HG02840 (cell line): ENCODE results near the gene SUGCT.
"Not testable (repeated sequence)": the region's sequence is repeated elsewhere in the genome, so short reads cannot be mapped to it uniquely, and the experiment has no call there.

Source experiments
- ATAC-seq: cut with Tn5 transposase; IDR thresholded peaks from one replicate; pipeline ENCODE4 v1.9.1; 2021; ENCODE audit warnings: mild to moderate bottlenecking, moderate library complexity, moderate number of reproducible peaks; ENCODE audit not compliant: unreplicated experiment, low FRiP score

The SUGCT gene

GRCh38 chr7:40137563-40137962 lies 2.8 kb downstream of the SUGCT start:
- ATAC-seq: no peak

- ATAC-seq: no peak
Measured at GRCh38 chr7:40138973-40139372, 4.2 kb downstream of the SUGCT start.

- ATAC-seq: not testable (repeated sequence)
Measured at GRCh38 chr7:40139891-40140290, 5.1 kb downstream of the SUGCT start.

- ATAC-seq: not testable (repeated sequence)
Measured at GRCh38 chr7:40141916-40142315, 7.1 kb downstream of the SUGCT start.

GRCh38 chr7:40145596-40146130 lies 10.9 kb downstream of the SUGCT start:
- not testable (repeated sequence) for ATAC-seq

- no peak for ATAC-seq
Measured at GRCh38 chr7:40147371-40148246, 12.8 kb downstream of the SUGCT start.

- ATAC-seq: not testable (repeated sequence)
Measured at GRCh38 chr7:40148247-40148580, 13.4 kb downstream of the SUGCT start.

- ATAC-seq: no peak
Measured at GRCh38 chr7:40148671-40149070, 13.9 kb downstream of the SUGCT start.

GRCh38 chr7:40151504-40151903 lies 16.7 kb downstream of the SUGCT start:
- no peak for ATAC-seq

- ATAC-seq: no peak
Measured at GRCh38 chr7:40156988-40157387, 22.2 kb downstream of the SUGCT start.

GRCh38 chr7:40162516-40162915 lies 27.7 kb downstream of the SUGCT start:
- ATAC-seq: no peak

- ATAC-seq: no peak
Measured at GRCh38 chr7:40165216-40165615, 30.4 kb downstream of the SUGCT start.

- no peak for ATAC-seq
Measured at GRCh38 chr7:40167291-40167690, 32.5 kb downstream of the SUGCT start.

- ATAC-seq: not testable (repeated sequence)
Measured at GRCh38 chr7:40168266-40168665, 33.5 kb downstream of the SUGCT start.

GRCh38 chr7:40173121-40173520 lies 38.3 kb downstream of the SUGCT start:
- not testable (repeated sequence) for ATAC-seq

- not testable (repeated sequence) for ATAC-seq
Measured at GRCh38 chr7:40175256-40175655, 40.5 kb downstream of the SUGCT start.

GRCh38 chr7:40175725-40176510 lies 41.1 kb downstream of the SUGCT start:
- no peak for ATAC-seq

GRCh38 chr7:40177071-40177470 lies 42.3 kb downstream of the SUGCT start:
- ATAC-seq: no peak

GRCh38 chr7:40182452-40182851 lies 47.6 kb downstream of the SUGCT start:
- no peak for ATAC-seq

GRCh38 chr7:40186586-40186985 lies 51.8 kb downstream of the SUGCT start:
- no peak for ATAC-seq

GRCh38 chr7:40192036-40192435 lies 57.2 kb downstream of the SUGCT start:
- no peak for ATAC-seq
